HG03432 (cell line): ENCODE measurements around the gene PRKN.
"Not testable (repeated sequence)": the region's sequence is repeated elsewhere in the genome, so short reads cannot be mapped to it uniquely, and the experiment has no call there.

Experiments used
- ATAC-seq: cut with Tn5 transposase; IDR thresholded peaks from one replicate; pipeline ENCODE4 v1.9.1; 2021; ENCODE audit warnings: mild to moderate bottlenecking, moderate library complexity; ENCODE audit not compliant: unreplicated experiment

Gene PRKN

DNA sequence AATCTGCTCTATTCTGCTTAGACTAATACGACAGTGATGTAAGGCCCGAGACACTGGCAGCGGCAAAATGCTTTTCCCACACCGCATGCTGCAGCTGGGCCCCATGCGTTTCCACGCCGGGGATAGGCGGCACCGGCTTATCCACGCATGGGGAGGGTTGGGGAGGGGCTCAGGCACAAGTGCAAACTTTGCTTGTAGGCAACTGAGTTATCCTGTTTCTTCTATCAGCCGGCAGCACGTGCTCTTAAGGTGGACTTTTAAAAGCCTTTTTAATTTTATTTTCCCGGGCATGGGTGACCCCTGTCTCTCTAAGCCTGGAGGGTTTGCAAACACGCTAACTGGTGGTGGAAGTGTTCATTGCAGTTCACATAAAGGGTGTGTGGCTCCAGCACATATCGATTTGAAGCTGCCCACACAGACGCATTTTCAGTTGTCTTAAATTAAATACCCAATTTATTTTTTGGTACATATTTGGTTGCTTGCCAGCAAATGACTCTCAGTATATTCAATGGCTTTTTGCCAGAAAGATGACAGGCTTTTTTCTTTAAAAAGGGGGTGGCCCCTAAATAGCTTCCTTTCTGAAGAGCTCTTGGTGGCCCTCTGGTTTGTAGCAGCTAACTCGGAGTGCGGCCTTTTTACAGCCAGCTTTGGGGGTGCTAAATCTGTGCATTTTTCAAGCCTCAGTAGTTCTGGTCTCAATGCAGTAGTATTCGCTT lies 891.9 kb downstream of the PRKN start:
- no peak for ATAC-seq

DNA sequence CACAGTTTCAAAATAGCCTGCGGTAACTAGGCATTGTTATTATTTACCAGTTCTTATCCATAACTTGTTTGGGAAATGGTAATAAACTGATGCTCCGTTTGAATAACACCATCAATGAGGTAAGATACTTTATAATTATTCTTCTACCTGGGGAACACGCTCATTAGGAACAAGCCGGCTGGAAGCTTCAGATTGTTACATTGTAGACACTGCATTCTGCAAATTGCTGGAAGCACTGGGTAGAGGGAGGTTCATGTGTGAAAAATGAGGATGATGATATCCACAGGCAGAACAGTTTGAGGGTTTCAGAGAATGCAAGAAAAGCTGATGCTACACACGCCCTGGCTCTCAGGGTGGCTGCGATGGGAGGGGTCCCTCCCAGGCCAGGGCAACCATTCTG lies 893.1 kb downstream of the PRKN start:
- ATAC-seq, result no peak

- no peak for ATAC-seq
Measured at GRCh38 chr6:161833099-161833860, 894.3 kb downstream of the PRKN start.

DNA sequence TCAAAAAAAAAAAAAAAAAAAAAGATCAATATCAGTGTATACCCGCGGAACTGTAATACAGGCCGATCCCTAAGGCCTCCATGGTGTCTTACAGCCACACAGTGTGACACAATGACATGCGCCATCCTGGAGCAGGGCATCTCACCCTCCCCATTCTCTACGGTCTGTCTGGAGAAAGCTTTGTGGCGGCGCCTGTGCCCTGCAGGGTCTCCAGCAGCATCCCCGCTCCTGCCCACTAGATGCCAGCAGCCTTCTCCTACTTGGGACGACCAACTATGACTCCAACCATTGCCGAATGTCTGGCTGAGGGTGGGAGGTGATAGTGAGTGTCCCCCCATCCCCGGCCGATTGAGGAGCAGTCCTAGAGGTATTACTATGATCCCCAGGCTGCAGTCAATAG lies 894.9 kb downstream of the PRKN start:
- ATAC-seq, result no peak

DNA sequence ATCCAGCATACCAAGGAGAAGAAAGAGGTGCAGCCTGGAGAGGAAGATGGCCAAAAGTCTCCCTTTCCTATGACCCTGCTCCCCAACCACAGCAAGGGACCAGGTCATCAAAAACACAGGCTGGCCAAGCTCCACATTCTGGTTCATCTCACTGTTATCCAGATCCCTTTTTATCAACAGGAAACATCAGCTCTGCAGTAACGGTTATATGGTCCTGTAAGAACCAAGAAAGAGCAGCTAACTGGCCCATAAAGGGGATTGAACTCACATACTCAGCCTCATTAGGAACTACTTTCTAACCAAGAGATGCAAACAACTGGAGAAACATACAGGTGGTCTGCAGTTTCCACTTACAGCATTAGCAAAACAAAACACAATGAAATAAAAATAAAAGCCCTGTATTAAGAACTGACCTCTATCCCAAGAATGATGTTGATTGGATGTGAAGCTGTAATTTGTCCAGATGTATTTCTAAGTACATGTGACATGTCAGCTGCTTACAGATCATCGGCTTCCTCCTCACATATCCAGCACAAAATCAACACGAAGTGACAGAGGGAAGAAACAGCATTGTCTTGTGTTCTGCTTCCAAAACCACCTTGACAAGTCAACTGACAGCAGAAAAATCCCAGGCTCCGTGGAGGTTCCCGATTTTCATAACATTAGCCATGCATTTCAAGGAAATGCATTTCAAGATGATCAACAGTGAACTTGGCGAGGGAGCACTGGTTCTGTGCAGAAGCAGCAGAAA lies 896.5 kb downstream of the PRKN start:
- no peak for ATAC-seq

DNA sequence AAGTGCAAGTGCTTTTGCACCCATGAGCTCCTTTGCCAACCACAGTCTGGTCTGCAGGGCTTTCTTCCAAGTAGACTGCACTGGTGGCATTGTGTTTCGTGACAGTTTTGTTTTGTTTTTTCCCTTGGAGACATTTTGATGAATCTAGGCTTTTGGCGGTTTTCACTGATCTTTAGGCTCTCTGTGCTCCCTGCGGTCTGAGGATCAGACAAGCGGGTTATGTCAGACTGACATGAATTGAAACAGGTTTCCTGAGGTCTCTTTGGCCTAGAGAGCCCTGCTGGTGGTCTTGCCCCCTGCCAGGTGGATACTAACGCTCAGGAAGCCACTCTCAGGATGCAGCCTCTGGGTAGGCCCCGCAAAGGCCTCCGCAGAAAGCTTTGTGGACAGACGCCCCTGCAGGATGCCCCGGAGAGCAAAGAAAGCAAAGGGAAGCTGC lies 898.3 kb downstream of the PRKN start:
- no peak for ATAC-seq

DNA sequence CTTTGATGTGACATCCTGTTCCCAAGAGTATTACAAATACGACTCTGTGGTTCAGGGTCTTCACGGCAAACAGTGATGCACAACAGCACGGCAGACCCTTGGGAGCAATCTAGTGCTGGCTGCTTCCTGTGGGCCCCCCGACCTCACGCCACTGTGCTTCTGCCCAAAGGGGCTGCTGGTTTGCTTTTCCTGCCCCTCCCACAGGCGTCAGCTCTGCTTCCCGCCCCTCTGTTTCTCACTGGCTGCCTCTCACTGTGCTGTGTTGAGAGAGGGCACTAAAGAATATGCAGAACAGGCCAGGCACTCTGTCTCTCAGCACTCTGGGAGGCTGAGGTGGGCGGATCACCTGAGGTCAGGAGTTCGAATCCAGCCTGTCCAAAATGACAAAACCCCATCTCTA lies 899.2 kb downstream of the PRKN start:
- no peak for ATAC-seq

GRCh38 chr6:161826512-161826911 lies 901.1 kb downstream of the PRKN start:
- no peak for ATAC-seq

- ATAC-seq, result not testable (repeated sequence)
Measured at GRCh38 chr6:161822204-161822603, 905.4 kb downstream of the PRKN start.

DNA sequence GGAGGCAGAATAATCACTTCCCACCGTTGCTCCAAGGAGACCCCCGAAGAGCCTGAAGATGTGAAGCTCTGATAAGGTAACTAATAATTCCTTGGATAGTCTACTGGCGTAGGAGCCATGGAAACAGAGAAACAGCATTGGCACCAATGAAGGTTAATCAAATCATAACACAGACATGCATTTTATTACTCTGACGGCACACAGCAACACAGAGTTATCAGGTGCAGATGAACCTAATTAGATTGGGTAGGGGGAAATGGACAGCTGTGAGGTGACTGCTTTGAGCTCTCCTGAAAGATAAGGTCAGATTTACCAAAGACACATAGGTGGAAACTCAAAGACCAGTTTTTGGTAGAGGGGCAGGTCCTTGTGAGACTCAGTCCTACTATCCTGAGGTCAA lies 909.7 kb downstream of the PRKN start:
- no peak for ATAC-seq

DNA sequence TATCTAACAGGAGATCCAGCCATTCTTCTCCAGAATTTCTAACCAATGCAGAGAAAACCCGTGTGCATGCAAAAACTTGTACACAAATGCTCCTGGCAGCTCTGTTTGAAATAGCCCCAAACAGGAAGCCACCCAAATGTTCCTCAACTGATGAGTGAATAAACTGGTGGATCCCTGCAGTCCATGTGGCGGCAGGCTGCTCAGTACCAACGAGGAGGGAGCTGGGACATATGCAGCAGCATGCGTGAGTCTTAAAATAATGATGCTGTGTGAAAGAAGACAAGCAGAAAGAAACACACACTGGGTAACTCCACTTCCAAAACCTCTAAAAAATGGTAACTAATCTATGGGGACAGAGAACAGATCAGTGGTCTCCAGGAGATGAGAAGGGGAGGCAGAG lies 911.6 kb downstream of the PRKN start:
- ATAC-seq, result no peak

- ATAC-seq, result no peak
Measured at GRCh38 chr6:161813156-161813555, 914.4 kb downstream of the PRKN start.

DNA sequence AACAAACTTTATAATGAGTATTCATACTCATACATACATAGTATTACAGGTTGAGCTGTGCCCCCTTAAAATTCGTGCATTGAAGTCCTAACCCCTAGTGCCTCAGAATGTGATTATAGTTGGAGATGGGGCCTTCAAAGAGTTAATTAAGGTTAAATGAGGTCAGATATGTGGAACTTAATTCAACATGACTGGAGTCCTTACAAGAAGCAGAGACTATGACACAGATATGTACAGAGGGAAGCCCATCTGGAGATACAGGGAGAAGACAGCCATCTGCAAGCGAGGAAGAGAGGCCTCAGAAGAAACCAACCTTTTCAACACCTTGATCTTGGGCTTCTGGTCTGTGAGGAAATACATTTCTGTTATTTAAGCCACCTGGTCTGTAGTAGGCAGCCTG lies 917.6 kb downstream of the PRKN start:
- no peak for ATAC-seq

- no peak for ATAC-seq
Measured at GRCh38 chr6:161804838-161805237, 922.7 kb downstream of the PRKN start.

- no peak for ATAC-seq
Measured at GRCh38 chr6:161803131-161803530, 924.4 kb downstream of the PRKN start.

- no peak for ATAC-seq
Measured at GRCh38 chr6:161802231-161802630, 925.3 kb downstream of the PRKN start.

GRCh38 chr6:161798844-161799394 lies 928.6 kb downstream of the PRKN start:
- ATAC-seq, result no peak

GRCh38 chr6:161796681-161797080 lies 930.9 kb downstream of the PRKN start:
- ATAC-seq, result no peak

GRCh38 chr6:161792851-161793493 lies 934.6 kb downstream of the PRKN start:
- ATAC-seq, result no peak

DNA sequence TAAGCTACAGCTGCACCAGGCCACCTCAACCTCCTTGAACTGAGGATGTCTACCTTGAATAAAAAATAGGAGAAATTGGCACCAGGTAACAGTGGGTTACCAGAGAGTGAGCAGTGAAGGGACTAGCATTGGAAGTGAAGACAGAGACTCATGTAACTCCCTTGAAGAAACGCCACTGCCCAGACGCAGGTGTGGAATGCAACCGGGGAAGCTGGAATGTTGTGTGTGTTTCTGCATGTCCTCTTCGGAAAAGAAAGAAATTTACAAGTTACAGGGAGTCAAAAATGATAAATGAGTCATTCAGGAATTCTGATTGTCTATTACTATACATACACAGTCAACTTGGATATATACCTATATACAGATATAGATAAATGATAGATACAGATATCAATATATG lies 939.0 kb downstream of the PRKN start:
- ATAC-seq, result no peak

GRCh38 chr6:161772176-161772575 lies 955.4 kb downstream of the PRKN start:
- no peak for ATAC-seq
